Coronary artery (tissue), 2 donors: ENCODE measurements around the gene OPCML.
A peak's percentile ranks its signal among the peaks of the same experiment; 100 is the strongest.

Experiments used
- DNase-seq: peaks from one replicate; pipeline ENCODE4 v3.0.0-alpha.2; 2017; ENCODE audit warnings: low spot score
- H3K27ac ChIP-seq, 2 donors: fragments of 200-600 bp; sonication (generic); one replicate each; pipeline ENCODE4 v1.5.1; 2016 to 2019
- H3K4me3 ChIP-seq: fragments of 200-600 bp; sonication (generic); 2 replicates; pipeline ENCODE4 v1.5.1; 2016; ENCODE audit warnings: mild to moderate bottlenecking, moderate library complexity
- TF ChIP-seq, protein P1 (sequence below): fragments of 200-600 bp; sonication (generic); IDR thresholded peaks from one replicate; pipeline ENCODE4 v1.5.1; 2019; ENCODE audit warnings: antibody characterized with exemption

The OPCML gene

DNA sequence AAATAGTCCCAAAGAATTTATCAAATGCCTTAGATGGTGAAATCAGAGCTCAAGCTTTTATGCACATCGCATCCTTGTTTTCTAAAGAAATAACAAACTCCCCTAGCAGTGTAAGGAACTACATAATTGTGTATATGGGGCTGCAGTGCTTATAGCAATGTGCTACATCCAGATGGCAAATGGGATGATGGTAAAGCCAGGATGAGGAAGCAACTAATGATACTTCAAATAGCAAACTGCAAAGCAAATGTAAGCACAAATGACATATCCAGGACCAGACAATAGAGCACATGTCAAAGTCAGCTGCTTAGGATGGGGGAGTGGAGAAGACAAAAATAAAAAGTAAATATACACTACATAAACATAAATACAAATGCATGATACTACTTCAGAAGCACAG is 425.9 kb downstream of the OPCML start:
- H3K27ac ChIP-seq = no peak overlapping the region
- TF ChIP-seq, protein P1, sequence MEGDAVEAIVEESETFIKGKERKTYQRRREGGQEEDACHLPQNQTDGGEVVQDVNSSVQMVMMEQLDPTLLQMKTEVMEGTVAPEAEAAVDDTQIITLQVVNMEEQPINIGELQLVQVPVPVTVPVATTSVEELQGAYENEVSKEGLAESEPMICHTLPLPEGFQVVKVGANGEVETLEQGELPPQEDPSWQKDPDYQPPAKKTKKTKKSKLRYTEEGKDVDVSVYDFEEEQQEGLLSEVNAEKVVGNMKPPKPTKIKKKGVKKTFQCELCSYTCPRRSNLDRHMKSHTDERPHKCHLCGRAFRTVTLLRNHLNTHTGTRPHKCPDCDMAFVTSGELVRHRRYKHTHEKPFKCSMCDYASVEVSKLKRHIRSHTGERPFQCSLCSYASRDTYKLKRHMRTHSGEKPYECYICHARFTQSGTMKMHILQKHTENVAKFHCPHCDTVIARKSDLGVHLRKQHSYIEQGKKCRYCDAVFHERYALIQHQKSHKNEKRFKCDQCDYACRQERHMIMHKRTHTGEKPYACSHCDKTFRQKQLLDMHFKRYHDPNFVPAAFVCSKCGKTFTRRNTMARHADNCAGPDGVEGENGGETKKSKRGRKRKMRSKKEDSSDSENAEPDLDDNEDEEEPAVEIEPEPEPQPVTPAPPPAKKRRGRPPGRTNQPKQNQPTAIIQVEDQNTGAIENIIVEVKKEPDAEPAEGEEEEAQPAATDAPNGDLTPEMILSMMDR = no peak
- no peak for DNase-seq
- H3K4me3 ChIP-seq = no peak overlapping the region

GRCh38 chr11:133104009-133104744 is 428.1 kb downstream of the OPCML start:
- Histone ChIP-seq H3K4me3 (no peak overlapping the region), H3K27ac (no peak overlapping the region)
- DNase-seq = no peak
- TF ChIP-seq, protein P1 = no peak

- no peak overlapping the region for H3K4me3 ChIP-seq
- DNase-seq = no peak
- no peak overlapping the region for H3K27ac ChIP-seq
- TF ChIP-seq, protein P1 = no peak
Measured at GRCh38 chr11:133096981-133097380, 435.3 kb downstream of the OPCML start.

GRCh38 chr11:133086518-133086917 is 445.8 kb downstream of the OPCML start:
- no peak overlapping the region for H3K4me3 ChIP-seq
- H3K27ac ChIP-seq = no peak overlapping the region
- no peak for DNase-seq
- TF ChIP-seq, protein P1 = no peak

- TF ChIP-seq, protein P1 = peak; percentile 80
- Histone ChIP-seq H3K4me3 (peak overlapping the region; percentile 74), H3K27ac (no peak overlapping the region)
- no peak for DNase-seq
Measured at GRCh38 chr11:133082841-133083488, 449.3 kb downstream of the OPCML start.

GRCh38 chr11:133082453-133082781 is 449.9 kb downstream of the OPCML start:
- no peak for DNase-seq
- Histone ChIP-seq H3K27ac (no peak overlapping the region), H3K4me3 (peak overlapping the region; percentile 74)
- TF ChIP-seq, protein P1 = no peak
